ENCODE measurements around the gene UTP14A. TPM values are rescaled to one million over a fixed set of nuclear protein-coding genes. Genes with fewer than 3 reads are reported as not detected.

UTP14A gene
- total RNA-seq, 2 donors from 2014 or later = 15.6 to 24.9 TPM

DNA sequence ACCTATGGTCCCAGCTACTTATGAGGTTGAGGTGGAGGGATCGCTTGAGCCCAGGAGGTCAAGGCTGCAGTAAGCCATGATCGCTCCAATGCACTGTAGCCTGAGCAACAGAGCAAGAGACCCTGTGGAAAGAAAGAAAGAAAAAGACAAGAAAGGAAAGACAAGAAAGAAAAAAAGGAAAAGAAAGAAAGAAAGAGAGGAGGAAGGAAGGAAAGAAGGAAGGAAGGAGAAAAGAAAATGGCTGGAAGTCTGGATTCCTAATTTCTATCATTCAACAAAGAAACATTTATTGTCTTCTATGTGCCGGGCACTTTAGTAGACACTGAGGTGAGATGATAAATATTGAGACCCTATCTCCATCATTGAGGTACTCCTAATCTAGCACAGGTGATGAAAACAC lies 49.7 kb downstream of the UTP14A start:
- Histone ChIP-seq H3K4me1 (ENCODE audit: control insufficient read depth, insufficient read depth, low read length) (no peaks in the 10 kb centered on the region), H3K36me3 (ENCODE audit: control insufficient read depth, insufficient read depth, low read length) (no peaks in the 10 kb centered on the region), H3K9me3 (ENCODE audit: control insufficient read depth, low read length) (no peaks in the 10 kb centered on the region), H3K27ac (ENCODE audit: low read depth, low read length) (no peak overlapping the region), H3K27me3 (ENCODE audit: control insufficient read depth, insufficient read depth, low read length, poor library complexity, severe bottlenecking) (peaks cover 72% of the 10 kb centered on the region), H3K9ac (ENCODE audit: extremely low read depth, low read length, poor library complexity, severe bottlenecking) (no peak overlapping the region), H3K4me3 (ENCODE audit: low read length) (no peak overlapping the region)
- Mint-ChIP-seq H3K27ac (no peak overlapping the region), H3K27me3 (ENCODE audit: insufficient read depth) (peaks cover 89% of the 10 kb centered on the region), H3K36me3 (ENCODE audit: low read depth) (no peaks in the 10 kb centered on the region), H3K4me1 (peaks cover 6% of the 10 kb centered on the region), H3K4me3 (no peak overlapping the region), H3K9me3 (peaks cover 38% of the 10 kb centered on the region)
- 98% methylated on average over 2 of the region's 3 CpGs; no CpG with 5 or more reads in 1 of the 2 experiments for WGBS, 2 experiments (ENCODE audit: insufficient coverage in 1 of 2, insufficient read length in 1 of 2)
- TF ChIP-seq CTCF (conservative IDR thresholded peaks at IDR 0.05) = no peak
- no peak for DNase-seq

DNA sequence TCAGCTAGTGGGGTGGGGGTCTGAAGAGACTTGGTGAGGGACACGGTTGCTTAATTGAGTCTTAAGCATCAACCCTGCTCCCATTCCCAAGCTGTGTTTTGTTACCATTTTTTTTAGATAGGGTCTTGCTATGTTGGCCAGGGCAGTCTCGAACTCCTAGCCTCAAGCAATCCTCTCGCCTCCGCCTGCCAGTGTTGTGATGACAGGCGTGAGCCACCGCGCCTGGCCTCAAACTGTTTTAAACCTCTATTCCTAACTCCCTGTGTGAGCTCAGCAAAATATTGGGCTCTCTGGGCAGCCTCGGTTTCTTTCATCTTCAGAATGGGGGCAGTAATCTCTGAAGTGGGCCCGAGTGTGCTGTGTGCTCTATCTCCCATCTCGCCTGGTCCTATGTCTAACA lies 50.2 kb downstream of the UTP14A start:
- no peak for TF ChIP-seq CTCF (conservative IDR thresholded peaks at IDR 0.05)
- Mint-ChIP-seq H3K36me3 (ENCODE audit: low read depth) (no peaks in the 10 kb centered on the region), H3K4me3 (peak overlapping the region; percentile 61), H3K27ac (no peak overlapping the region), H3K9me3 (peaks cover 38% of the 10 kb centered on the region), H3K4me1 (peaks cover 6% of the 10 kb centered on the region), H3K27me3 (ENCODE audit: insufficient read depth) (peaks cover 90% of the 10 kb centered on the region)
- no peak overlapping the region for H3K27ac ChIP-seq (ENCODE audit: low read depth, low read length)
- DNase-seq = no peak
- H3K36me3 ChIP-seq (ENCODE audit: control insufficient read depth, insufficient read depth, low read length) = no peaks in the 10 kb centered on the region
- H3K9ac ChIP-seq (ENCODE audit: extremely low read depth, low read length, poor library complexity, severe bottlenecking) = no peak overlapping the region
- 52 to 57% methylated on average over 1 to 9 of the region's 10 CpGs for WGBS, 2 experiments (ENCODE audit: insufficient coverage in 1 of 2, insufficient read length in 1 of 2)
- H3K4me3 ChIP-seq (ENCODE audit: low read length) = peak overlapping the region; percentile 56
- H3K4me1 ChIP-seq (ENCODE audit: control insufficient read depth, insufficient read depth, low read length) = no peaks in the 10 kb centered on the region
- H3K27me3 ChIP-seq (ENCODE audit: control insufficient read depth, insufficient read depth, low read length, poor library complexity, severe bottlenecking) = peaks cover 76% of the 10 kb centered on the region
- H3K9me3 ChIP-seq (ENCODE audit: control insufficient read depth, low read length) = no peaks in the 10 kb centered on the region

- DNase-seq = no peak
- Histone ChIP-seq H3K4me3 (ENCODE audit: low read length) (peak overlapping the region; percentile 56), H3K9me3 (ENCODE audit: control insufficient read depth, low read length) (no peaks in the 10 kb centered on the region), H3K27me3 (ENCODE audit: control insufficient read depth, insufficient read depth, low read length, poor library complexity, severe bottlenecking) (peaks cover 75% of the 10 kb centered on the region), H3K9ac (ENCODE audit: extremely low read depth, low read length, poor library complexity, severe bottlenecking) (no peak overlapping the region), H3K27ac (ENCODE audit: low read depth, low read length) (no peak overlapping the region), H3K4me1 (ENCODE audit: control insufficient read depth, insufficient read depth, low read length) (no peaks in the 10 kb centered on the region), H3K36me3 (ENCODE audit: control insufficient read depth, insufficient read depth, low read length) (no peaks in the 10 kb centered on the region)
- H3K4me1 Mint-ChIP-seq = peaks cover 6% of the 10 kb centered on the region
- H3K27me3 Mint-ChIP-seq (ENCODE audit: insufficient read depth) = peaks cover 88% of the 10 kb centered on the region
- peaks cover 41% of the 10 kb centered on the region for H3K9me3 Mint-ChIP-seq
- no peaks in the 10 kb centered on the region for H3K36me3 Mint-ChIP-seq (ENCODE audit: low read depth)
- TF ChIP-seq CTCF (conservative IDR thresholded peaks at IDR 0.05) = no peak
- peak overlapping the region; percentile 61 for H3K4me3 Mint-ChIP-seq
- 4% methylated on average over 20 of the region's 20 CpGs; no CpG with 5 or more reads in 1 of the 2 experiments for WGBS, 2 experiments (ENCODE audit: insufficient coverage in 1 of 2, insufficient read length in 1 of 2)
- no peak overlapping the region for H3K27ac Mint-ChIP-seq
Measured at GRCh38 chrX:129956765-129957164, 50.8 kb downstream of the UTP14A start.

Measured in endodermal cell (in vitro differentiated cells).